ENCODE data around the gene MPRIP. TPM values are rescaled to one million over a fixed set of nuclear protein-coding genes. Genes with fewer than 3 reads are reported as not detected.

The MPRIP gene
- total RNA-seq, 1 experiment from 2014 or later, result 258 TPM

- no peaks in the 10 kb centered on the region for H3K9me2 ChIP-seq (ENCODE audit: insufficient read depth)
- DNase-seq (ENCODE audit: low read depth, low spot score), result no peak
- ATAC-seq, result no peak
- H3K36me3 ChIP-seq (ENCODE audit: control insufficient read depth in 1 of 2, insufficient read depth in 2 of 2, low read length in 2 of 2), result no peaks in the 10 kb centered on the region
- H3K27me3 ChIP-seq (ENCODE audit: insufficient read depth, low read length), result no peaks in the 10 kb centered on the region
- no peaks in the 10 kb centered on the region for H4K20me1 ChIP-seq (ENCODE audit: insufficient read depth)
- H3K4me3 ChIP-seq (replicated peaks in 1 of 2; ENCODE audit: low read depth in 1 of 2, low read length in 2 of 2), result no peak overlapping the region
- H3K79me2 ChIP-seq (ENCODE audit: insufficient read depth, low read length), result peaks cover 20% of the 10 kb centered on the region
- RAD21 ChIA-PET (ENCODE audit: low non-redundant PET in 1 of 2, low total read pairs in 2 of 2, uncharacterized antibody in 2 of 2, unreplicated experiment in 2 of 2), result no interaction called here
- H3K4me1 ChIP-seq (ENCODE audit: control insufficient read depth in 1 of 2, insufficient read depth in 2 of 2, low read length in 2 of 2), result peaks cover 8 to 21% of the 10 kb centered on the region in 2 experiments
- TF ChIP-seq MAX (IDR thresholded peaks at IDR 0.05), result no peak
- TF ChIP-seq ZFX (IDR thresholded peaks at IDR 0.05), result no peak
- TF ChIP-seq, protein P1, sequence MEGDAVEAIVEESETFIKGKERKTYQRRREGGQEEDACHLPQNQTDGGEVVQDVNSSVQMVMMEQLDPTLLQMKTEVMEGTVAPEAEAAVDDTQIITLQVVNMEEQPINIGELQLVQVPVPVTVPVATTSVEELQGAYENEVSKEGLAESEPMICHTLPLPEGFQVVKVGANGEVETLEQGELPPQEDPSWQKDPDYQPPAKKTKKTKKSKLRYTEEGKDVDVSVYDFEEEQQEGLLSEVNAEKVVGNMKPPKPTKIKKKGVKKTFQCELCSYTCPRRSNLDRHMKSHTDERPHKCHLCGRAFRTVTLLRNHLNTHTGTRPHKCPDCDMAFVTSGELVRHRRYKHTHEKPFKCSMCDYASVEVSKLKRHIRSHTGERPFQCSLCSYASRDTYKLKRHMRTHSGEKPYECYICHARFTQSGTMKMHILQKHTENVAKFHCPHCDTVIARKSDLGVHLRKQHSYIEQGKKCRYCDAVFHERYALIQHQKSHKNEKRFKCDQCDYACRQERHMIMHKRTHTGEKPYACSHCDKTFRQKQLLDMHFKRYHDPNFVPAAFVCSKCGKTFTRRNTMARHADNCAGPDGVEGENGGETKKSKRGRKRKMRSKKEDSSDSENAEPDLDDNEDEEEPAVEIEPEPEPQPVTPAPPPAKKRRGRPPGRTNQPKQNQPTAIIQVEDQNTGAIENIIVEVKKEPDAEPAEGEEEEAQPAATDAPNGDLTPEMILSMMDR (IDR thresholded peaks at IDR 0.05 in 2 of 3, conservative IDR thresholded peaks at IDR 0.05 in 1 of 3; ENCODE audit: borderline replicate concordance in 1 of 3, insufficient read depth in 1 of 3, low read depth in 2 of 3, low read length in 2 of 3), result no peak
- no peak for TF ChIP-seq EZH2 (IDR thresholded peaks at IDR 0.05)
- no TSS peak for BruUV-seq (replicated peaks)
- no peak overlapping the region for H3K27ac ChIP-seq (ENCODE audit: low read depth, low read length)
- no peak overlapping the region for H3K4me2 ChIP-seq (ENCODE audit: low read length)
- H3K9ac ChIP-seq (ENCODE audit: low read length), result no peak overlapping the region
- CTCF ChIA-PET, result no interaction called here
- POLR2A ChIA-PET, result no interaction called here
- no peaks in the 10 kb centered on the region for H3K9me3 ChIP-seq (ENCODE audit: control insufficient read depth in 1 of 2, insufficient read depth in 1 of 2, low read depth in 1 of 2, low read length in 2 of 2)
- H2AFZ ChIP-seq (ENCODE audit: low read depth, low read length, poor library complexity, severe bottlenecking), result no peak overlapping the region
- intact Hi-C loops (cut with micrococcal nuclease), result no loop called here
Observed at GRCh38 chr17:17239832-17240231, 197.6 kb downstream of the MPRIP start.

- BruUV-seq (replicated peaks), result no TSS peak
- Histone ChIP-seq H2AFZ (ENCODE audit: low read depth, low read length, poor library complexity, severe bottlenecking) (no peak overlapping the region), H3K27ac (ENCODE audit: low read depth, low read length) (no peak overlapping the region), H3K79me2 (ENCODE audit: insufficient read depth, low read length) (peaks cover 3% of the 10 kb centered on the region), H3K4me3 (replicated peaks in 1 of 2; ENCODE audit: low read depth in 1 of 2, low read length in 2 of 2) (no peak overlapping the region), H3K4me2 (ENCODE audit: low read length) (no peak overlapping the region), H3K4me1 (ENCODE audit: control insufficient read depth in 1 of 2, insufficient read depth in 2 of 2, low read length in 2 of 2) (peaks cover 2 to 7% of the 10 kb centered on the region in 2 experiments; a peak in 1 of 4 replicates), H3K27me3 (ENCODE audit: insufficient read depth, low read length) (no peaks in the 10 kb centered on the region), H3K36me3 (ENCODE audit: control insufficient read depth in 1 of 2, insufficient read depth in 2 of 2, low read length in 2 of 2) (peaks cover 1 to 8% of the 10 kb centered on the region in 2 experiments; a peak in 2 of 4 replicates), H3K9me3 (ENCODE audit: control insufficient read depth in 1 of 2, insufficient read depth in 1 of 2, low read depth in 1 of 2, low read length in 2 of 2) (no peaks in the 10 kb centered on the region), H3K9me2 (ENCODE audit: insufficient read depth) (no peaks in the 10 kb centered on the region), H4K20me1 (ENCODE audit: insufficient read depth) (no peaks in the 10 kb centered on the region), H3K9ac (ENCODE audit: low read length) (no peak overlapping the region)
- TF ChIP-seq EZH2 (IDR thresholded peaks at IDR 0.05), result no peak
- TF ChIP-seq, protein P2, sequence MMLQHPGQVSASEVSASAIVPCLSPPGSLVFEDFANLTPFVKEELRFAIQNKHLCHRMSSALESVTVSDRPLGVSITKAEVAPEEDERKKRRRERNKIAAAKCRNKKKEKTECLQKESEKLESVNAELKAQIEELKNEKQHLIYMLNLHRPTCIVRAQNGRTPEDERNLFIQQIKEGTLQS (IDR thresholded peaks at IDR 0.05), result no peak
- TF ChIP-seq ZNF274 (IDR thresholded peaks at IDR 0.05; ENCODE audit: low read depth, low read length), result no peak
- DNase-seq (ENCODE audit: low read depth, low spot score) (no peak), ATAC-seq (no peak)
- ChIA-PET RAD21 (ENCODE audit: low non-redundant PET in 1 of 2, low total read pairs in 2 of 2, uncharacterized antibody in 2 of 2, unreplicated experiment in 2 of 2) (no interaction called here), CTCF (no interaction called here), POLR2A (no interaction called here)
- intact Hi-C loops (cut with micrococcal nuclease), result no loop called here
Observed at GRCh38 chr17:17241656-17242055, 199.4 kb downstream of the MPRIP start.
